ENCODE results near the gene TRIM68.
A peak's percentile ranks its signal among the peaks of the same experiment; 100 is the strongest.

Gene TRIM68

GRCh38 chr11:4637662-4638047 lies 29.6 kb upstream of the TRIM68 start:
- Histone ChIP-seq H3K9me3 (ENCODE audit: control insufficient read depth, low read length) (no peaks in the 10 kb centered on the region), H3K9ac (ENCODE audit: low read length) (no peak overlapping the region), H3K4me1 (ENCODE audit: control insufficient read depth, insufficient read depth, low read length) (peaks cover 6% of the 10 kb centered on the region), H3K4me3 (ENCODE audit: low read length) (no peak overlapping the region), H3K27me3 (replicated peaks; ENCODE audit: control insufficient read depth, insufficient read depth, low read length) (peaks cover 40% of the 10 kb centered on the region), H3K36me3 (ENCODE audit: control insufficient read depth, insufficient read depth, low read length, severe bottlenecking) (no peaks in the 10 kb centered on the region)
- DNase-seq (ENCODE audit: low read depth): no peak

- Histone ChIP-seq H3K36me3 (ENCODE audit: control insufficient read depth, insufficient read depth, low read length, severe bottlenecking) (no peaks in the 10 kb centered on the region), H3K9ac (ENCODE audit: low read length) (no peak within 1 kb of the TSS), H3K27me3 (replicated peaks; ENCODE audit: control insufficient read depth, insufficient read depth, low read length) (peaks cover 37% of the 10 kb centered on the region), H3K4me3 (ENCODE audit: low read length) (peak within 1 kb of the TSS; percentile 22), H3K4me1 (ENCODE audit: control insufficient read depth, insufficient read depth, low read length) (peaks cover 3% of the 10 kb centered on the region), H3K9me3 (ENCODE audit: control insufficient read depth, low read length) (no peaks in the 10 kb centered on the region)
- peak; percentile 82 for DNase-seq (ENCODE audit: low read depth)
Measured at GRCh38 chr11:4636962-4637661, 29.1 kb upstream of the TRIM68 start, which contains the start of gene OR51D1. OR51D1 (plus strand) TSS chr11:4637477; CDS start chr11:4639791, 2,314 bp downstream.

DNA sequence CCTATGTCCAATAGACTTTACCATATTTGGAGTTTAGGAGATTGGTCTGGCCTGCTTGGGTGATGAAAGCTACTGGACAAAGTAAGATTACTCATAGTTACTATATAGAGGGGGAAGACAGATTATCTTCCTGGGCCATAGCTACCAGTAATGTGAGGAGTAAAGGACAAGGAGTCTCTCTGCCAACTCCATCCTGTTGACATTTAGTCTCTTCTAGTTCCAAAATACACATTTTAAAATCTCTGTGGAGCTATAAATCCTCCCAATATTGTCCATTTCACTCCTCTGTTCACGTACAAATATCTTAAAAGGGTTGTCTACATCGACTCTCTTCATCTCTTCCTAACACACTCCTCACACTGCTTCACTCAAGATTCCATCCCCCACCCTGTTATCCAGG lies 28.1 kb upstream of the TRIM68 start:
- H3K27me3 ChIP-seq (replicated peaks; ENCODE audit: control insufficient read depth, insufficient read depth, low read length): peaks cover 33% of the 10 kb centered on the region
- H3K4me1 ChIP-seq (ENCODE audit: control insufficient read depth, insufficient read depth, low read length): peaks cover 3% of the 10 kb centered on the region
- no peaks in the 10 kb centered on the region for H3K9me3 ChIP-seq (ENCODE audit: control insufficient read depth, low read length)
- H3K36me3 ChIP-seq (ENCODE audit: control insufficient read depth, insufficient read depth, low read length, severe bottlenecking): no peaks in the 10 kb centered on the region
- H3K9ac ChIP-seq (ENCODE audit: low read length): no peak overlapping the region
- H3K4me3 ChIP-seq (ENCODE audit: low read length): no peak overlapping the region
- DNase-seq (ENCODE audit: low read depth): no peak

DNA sequence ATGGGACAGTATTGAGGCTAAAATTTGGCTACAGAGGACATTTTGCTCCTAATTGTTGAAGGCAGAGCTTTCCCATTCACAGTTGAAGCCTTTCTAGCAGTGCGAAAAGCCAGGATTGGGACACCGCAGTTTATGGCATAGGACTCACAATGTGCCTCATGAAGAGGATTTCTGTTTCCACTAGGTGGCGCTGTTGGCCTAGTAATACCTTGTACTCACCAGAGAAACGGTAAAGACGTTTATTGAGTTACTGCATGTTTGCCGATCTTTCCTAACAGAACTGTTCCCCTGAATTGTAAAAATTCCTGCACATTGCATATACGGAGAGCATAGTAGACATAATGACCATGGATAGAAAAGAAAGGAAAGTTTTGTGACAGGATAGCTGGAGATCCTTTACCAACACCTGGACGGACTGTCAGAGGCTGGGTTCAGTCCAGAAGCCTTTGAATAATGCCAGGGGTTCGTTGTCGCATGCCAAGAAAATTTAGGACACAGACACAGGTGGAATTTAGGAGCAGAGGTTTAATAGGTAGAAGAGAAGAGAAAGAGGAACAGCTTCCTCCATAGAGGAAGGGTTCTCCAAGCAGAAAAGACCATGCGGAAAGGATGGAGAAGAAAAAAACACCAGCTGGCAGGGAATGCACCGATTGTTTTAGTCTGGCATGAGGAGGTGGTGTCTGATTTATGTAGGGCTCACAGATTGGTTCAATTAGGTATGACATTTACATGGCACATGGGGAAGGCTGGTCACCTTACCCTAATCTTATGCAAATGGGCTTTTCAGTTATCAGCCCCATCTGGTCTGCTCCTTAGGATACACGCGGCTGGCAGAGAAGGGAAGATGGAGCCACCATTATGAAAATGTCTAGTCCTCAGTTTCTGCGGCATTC lies 18.4 kb upstream of the TRIM68 start:
- Histone ChIP-seq H3K4me1 (ENCODE audit: control insufficient read depth, insufficient read depth, low read length) (peaks cover 8% of the 10 kb centered on the region), H3K4me3 (ENCODE audit: low read length) (no peak overlapping the region), H3K9me3 (ENCODE audit: control insufficient read depth, low read length) (peaks cover 16% of the 10 kb centered on the region), H3K9ac (ENCODE audit: low read length) (no peak overlapping the region), H3K36me3 (ENCODE audit: control insufficient read depth, insufficient read depth, low read length, severe bottlenecking) (no peaks in the 10 kb centered on the region), H3K27me3 (replicated peaks; ENCODE audit: control insufficient read depth, insufficient read depth, low read length) (peaks cover 5% of the 10 kb centered on the region)
- peak; percentile 75 for DNase-seq (ENCODE audit: low read depth)

DNA sequence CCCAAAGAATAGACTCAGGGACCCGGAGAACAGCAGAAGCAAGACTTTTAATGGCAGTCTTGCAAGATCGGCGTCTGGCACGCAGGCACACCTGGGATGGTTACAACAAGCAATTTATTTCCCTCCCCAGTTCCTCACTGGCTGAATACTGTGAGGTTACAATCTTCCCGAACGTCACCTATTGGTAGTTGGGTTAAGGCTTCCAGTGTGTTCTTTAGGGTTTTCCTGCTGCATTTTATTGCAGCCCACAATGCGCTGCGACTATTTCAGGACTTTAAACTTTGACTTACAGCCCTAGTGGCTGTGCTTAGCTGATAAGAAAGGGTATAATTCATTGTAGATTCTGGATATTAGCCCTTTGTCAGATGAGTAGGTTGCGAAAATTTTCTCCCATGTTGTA lies 11.5 kb upstream of the TRIM68 start:
- peaks cover 6% of the 10 kb centered on the region for H3K27me3 ChIP-seq (replicated peaks; ENCODE audit: control insufficient read depth, insufficient read depth, low read length)
- no peak for DNase-seq (ENCODE audit: low read depth)
- no peak overlapping the region for H3K9ac ChIP-seq (ENCODE audit: low read length)

GRCh38 chr11:4615856-4616444 lies 7.9 kb upstream of the TRIM68 start:
- no peak overlapping the region for H3K4me3 ChIP-seq (ENCODE audit: low read length)
- H3K9me3 ChIP-seq (ENCODE audit: control insufficient read depth, low read length): no peaks in the 10 kb centered on the region
- no peak for DNase-seq (ENCODE audit: low read depth)
- H3K27me3 ChIP-seq (replicated peaks; ENCODE audit: control insufficient read depth, insufficient read depth, low read length): peaks cover 6% of the 10 kb centered on the region
- H3K4me1 ChIP-seq (ENCODE audit: control insufficient read depth, insufficient read depth, low read length): no peaks in the 10 kb centered on the region
- no peaks in the 10 kb centered on the region for H3K36me3 ChIP-seq (ENCODE audit: control insufficient read depth, insufficient read depth, low read length, severe bottlenecking)
- no peak overlapping the region for H3K9ac ChIP-seq (ENCODE audit: low read length)

More for the DNA sequence above, 11.5 kb upstream of the TRIM68 start:
- peaks cover 13% of the 10 kb centered on the region for H3K9me3 ChIP-seq (ENCODE audit: control insufficient read depth, low read length)
- no peaks in the 10 kb centered on the region for H3K36me3 ChIP-seq (ENCODE audit: control insufficient read depth, insufficient read depth, low read length, severe bottlenecking)
- H3K4me3 ChIP-seq (ENCODE audit: low read length): no peak overlapping the region
- H3K4me1 ChIP-seq (ENCODE audit: control insufficient read depth, insufficient read depth, low read length): no peaks in the 10 kb centered on the region

DNA sequence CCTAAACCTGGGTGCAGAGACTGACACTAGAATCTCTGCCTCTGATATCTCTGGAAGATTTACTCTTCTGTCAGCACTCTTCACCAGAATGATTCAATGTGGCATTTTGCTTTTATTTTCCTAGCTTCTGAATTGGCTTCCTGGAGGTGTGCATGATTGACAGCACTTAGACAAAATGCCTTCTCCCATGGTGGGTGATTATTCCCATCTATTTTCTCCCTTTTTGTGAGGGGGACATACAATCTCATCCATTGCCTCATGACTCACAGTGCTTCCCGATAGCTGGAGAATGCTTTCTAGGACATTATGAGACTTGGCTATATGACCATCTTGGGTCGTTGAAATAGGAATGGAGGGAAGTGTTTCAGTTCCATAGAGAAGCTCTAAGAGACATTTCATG lies 4.0 kb upstream of the TRIM68 start:
- Histone ChIP-seq H3K4me3 (ENCODE audit: low read length) (no peak overlapping the region), H3K27me3 (replicated peaks; ENCODE audit: control insufficient read depth, insufficient read depth, low read length) (no peaks in the 10 kb centered on the region), H3K9ac (ENCODE audit: low read length) (no peak overlapping the region), H3K9me3 (ENCODE audit: control insufficient read depth, low read length) (no peaks in the 10 kb centered on the region), H3K36me3 (ENCODE audit: control insufficient read depth, insufficient read depth, low read length, severe bottlenecking) (no peaks in the 10 kb centered on the region), H3K4me1 (ENCODE audit: control insufficient read depth, insufficient read depth, low read length) (peaks cover 8% of the 10 kb centered on the region)
- no peak for DNase-seq (ENCODE audit: low read depth)

GRCh38 chr11:4610258-4610935 lies 2.4 kb upstream of the TRIM68 start:
- Histone ChIP-seq H3K4me1 (ENCODE audit: control insufficient read depth, insufficient read depth, low read length) (peaks cover 17% of the 10 kb centered on the region), H3K9me3 (ENCODE audit: control insufficient read depth, low read length) (no peaks in the 10 kb centered on the region), H3K27me3 (replicated peaks; ENCODE audit: control insufficient read depth, insufficient read depth, low read length) (no peaks in the 10 kb centered on the region), H3K36me3 (ENCODE audit: control insufficient read depth, insufficient read depth, low read length, severe bottlenecking) (no peaks in the 10 kb centered on the region), H3K9ac (ENCODE audit: low read length) (peak overlapping the region; percentile 33), H3K4me3 (ENCODE audit: low read length) (peak overlapping the region; percentile 4)
- DNase-seq (ENCODE audit: low read depth): peak; percentile 19

DNA sequence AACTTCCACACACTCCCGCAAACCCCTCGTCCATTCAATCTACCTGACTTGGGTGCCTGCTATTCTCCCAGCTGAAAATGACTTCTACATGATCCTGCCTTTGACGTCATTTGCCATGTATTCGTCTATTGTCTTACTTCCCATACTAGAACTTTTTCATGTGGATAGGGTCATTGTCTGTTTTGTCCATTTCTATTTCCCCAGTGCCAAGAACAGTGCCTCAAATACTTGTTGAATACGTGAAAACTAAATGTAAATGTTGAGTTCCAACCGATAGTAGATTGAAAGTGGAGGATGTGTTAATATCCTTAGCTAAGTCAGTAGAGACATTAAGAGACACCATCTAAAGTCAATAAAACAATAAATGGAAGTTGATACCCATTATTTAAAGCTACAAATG lies 935 bp downstream of the TRIM68 start:
- H3K9ac ChIP-seq (ENCODE audit: low read length): peak overlapping the region; percentile 91

DNA sequence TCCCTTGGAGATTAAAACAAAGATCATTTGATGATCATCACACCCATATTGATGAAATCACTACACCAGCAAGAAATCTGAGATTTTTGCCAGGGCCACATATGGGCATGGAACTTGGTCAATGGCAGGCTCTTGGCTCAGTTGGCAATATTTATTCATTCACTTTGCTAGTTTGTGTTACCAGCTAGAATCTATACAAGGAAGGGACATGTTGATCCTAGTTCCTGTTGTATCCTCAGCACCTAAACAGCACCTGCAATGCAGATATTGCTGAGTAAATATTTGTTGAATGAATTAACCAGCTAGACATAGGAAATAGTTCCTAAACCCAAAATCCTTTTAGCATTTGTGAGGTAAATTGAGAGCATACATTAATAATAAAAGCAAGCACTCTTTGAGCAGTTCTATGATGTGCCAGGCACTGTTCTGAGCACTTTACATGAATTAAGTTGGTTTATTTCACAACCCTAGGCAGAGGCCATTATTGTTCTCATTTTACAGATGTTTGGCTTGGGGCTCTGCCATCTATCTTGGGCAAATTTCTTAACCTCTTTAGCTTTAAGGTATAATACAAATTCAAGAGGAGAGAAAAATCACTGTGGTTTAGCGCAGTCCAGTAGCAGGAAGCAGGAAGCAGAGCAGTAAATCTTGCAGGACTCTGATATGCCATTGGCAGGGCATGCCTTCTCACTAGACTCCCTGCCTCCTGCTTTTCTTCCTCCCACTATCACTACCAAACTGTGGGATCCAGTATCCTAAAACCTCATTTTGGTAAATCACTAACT lies 1.6 kb downstream of the TRIM68 start:
- DNase-seq (ENCODE audit: low read depth): peak; percentile 76
- Histone ChIP-seq H3K27me3 (replicated peaks; ENCODE audit: control insufficient read depth, insufficient read depth, low read length) (no peaks in the 10 kb centered on the region), H3K4me3 (ENCODE audit: low read length) (peak overlapping the region; percentile 86), H3K9ac (ENCODE audit: low read length) (no peak overlapping the region), H3K4me1 (ENCODE audit: control insufficient read depth, insufficient read depth, low read length) (peaks cover 17% of the 10 kb centered on the region), H3K9me3 (ENCODE audit: control insufficient read depth, low read length) (no peaks in the 10 kb centered on the region), H3K36me3 (ENCODE audit: control insufficient read depth, insufficient read depth, low read length, severe bottlenecking) (peaks cover 19% of the 10 kb centered on the region)

More for the DNA sequence above, 935 bp downstream of the TRIM68 start:
- Histone ChIP-seq H3K27me3 (replicated peaks; ENCODE audit: control insufficient read depth, insufficient read depth, low read length) (no peaks in the 10 kb centered on the region), H3K36me3 (ENCODE audit: control insufficient read depth, insufficient read depth, low read length, severe bottlenecking) (peaks cover 12% of the 10 kb centered on the region), H3K4me1 (ENCODE audit: control insufficient read depth, insufficient read depth, low read length) (peaks cover 17% of the 10 kb centered on the region), H3K9me3 (ENCODE audit: control insufficient read depth, low read length) (no peaks in the 10 kb centered on the region), H3K4me3 (ENCODE audit: low read length) (peak overlapping the region; percentile 86)
- peak; percentile 11 for DNase-seq (ENCODE audit: low read depth)

Data from adipocyte (in vitro differentiated cells).